Liver (tissue), 9 donors: Measurements from ENCODE around the gene TTC1. TPM values are rescaled to one million over a fixed set of nuclear protein-coding genes. Genes with fewer than 3 reads are reported as not detected.
A peak's percentile ranks its signal among the peaks of the same experiment; 100 is the strongest.

Experiments
- DNase-seq: peaks from one replicate; pipeline ENCODE4 v3.0.0-alpha.2; 2017; ENCODE audit warnings: low spot score
- H3K27ac ChIP-seq, 2 donors: one replicate each; pipeline ENCODE4 v1.7.0; 2013; ENCODE audit warnings: inconsistent platforms in 2 of 2, low read length in 2 of 2, control low read depth in 1 of 2, low read depth in 1 of 2, mild to moderate bottlenecking in 1 of 2
- H3K27me3 ChIP-seq, 4 donors: one replicate each; pipeline versions ENCODE4 v1.6.1 to v1.7.0; 2013; ENCODE audit warnings: low read length in 3 of 4, inconsistent platforms in 1 of 4, mild to moderate bottlenecking in 1 of 4, moderate library complexity in 1 of 4; ENCODE audit not compliant: control insufficient read depth in 4 of 4, insufficient read depth in 4 of 4
- H3K36me3 ChIP-seq, 4 donors: one replicate each; pipeline versions ENCODE4 v1.6.1 to v1.7.0; 2013; ENCODE audit warnings: low read length in 3 of 4, mild to moderate bottlenecking in 3 of 4, low read depth in 1 of 4, moderate library complexity in 1 of 4; ENCODE audit not compliant: control insufficient read depth in 4 of 4, insufficient read depth in 3 of 4
- H3K4me1 ChIP-seq, 4 donors: one replicate each; pipeline versions ENCODE4 v1.6.1 to v1.7.0; 2013; ENCODE audit warnings: low read length in 3 of 4, mild to moderate bottlenecking in 3 of 4, moderate library complexity in 1 of 4; ENCODE audit not compliant: control insufficient read depth in 4 of 4, insufficient read depth in 4 of 4
- H3K4me3 ChIP-seq, 3 donors: one replicate each; pipeline versions ENCODE4 v1.6.1 to v1.7.0; 2013; ENCODE audit warnings: low read length in 3 of 3, control low read depth in 1 of 3, low read depth in 1 of 3, mild to moderate bottlenecking in 1 of 3
- H3K9ac ChIP-seq, 2 donors: one replicate each; pipeline ENCODE4 v1.7.0; 2013; ENCODE audit warnings: low read length in 2 of 2, mild to moderate bottlenecking in 2 of 2, moderate library complexity in 2 of 2, control low read depth in 1 of 2, low read depth in 1 of 2
- H3K9me3 ChIP-seq, 4 donors: one replicate each; pipeline versions ENCODE4 v1.6.1 to v1.7.0; 2013; ENCODE audit warnings: low read length in 3 of 4; ENCODE audit not compliant: control insufficient read depth in 4 of 4
- EGR1 ChIP-seq, 2 donors: IDR thresholded peaks; 2 replicates each; pipeline ENCODE4 v1.6.1; 2016 to 2018; ENCODE audit warnings: antibody characterized with exemption in 2 of 2, low read depth in 2 of 2
- FOXA1 ChIP-seq: IDR thresholded peaks from 2 replicates; pipeline ENCODE4 v1.6.1; 2016; ENCODE audit warnings: antibody characterized with exemption
- FOXA2 ChIP-seq: IDR thresholded peaks from 2 replicates; pipeline ENCODE4 v1.6.1; 2016; ENCODE audit warnings: antibody characterized with exemption
- GABPA ChIP-seq, 2 donors: IDR thresholded peaks in 1 of 2; conservative IDR thresholded peaks in 1 of 2; 2 replicates each; pipeline ENCODE4 v1.6.1; 2016; ENCODE audit warnings: antibody characterized with exemption in 2 of 2, mild to moderate bottlenecking in 1 of 2, moderate library complexity in 1 of 2
- HNF4A ChIP-seq, 2 donors: conservative IDR thresholded peaks; 2 replicates each; pipeline ENCODE4 v1.6.1; 2016; ENCODE audit warnings: antibody characterized with exemption in 2 of 2, mild to moderate bottlenecking in 2 of 2
- HNF4G ChIP-seq: IDR thresholded peaks from 2 replicates; pipeline ENCODE4 v1.6.1; 2016; ENCODE audit warnings: antibody characterized with exemption
- JUND ChIP-seq, 2 donors: IDR thresholded peaks; 2 replicates each; pipeline ENCODE4 v1.6.1; 2016; ENCODE audit warnings: antibody characterized with exemption in 2 of 2
- NR2F2 ChIP-seq: IDR thresholded peaks from 2 replicates; pipeline ENCODE4 v1.6.1; 2016; ENCODE audit warnings: antibody characterized with exemption
- RAD21 ChIP-seq, 2 donors: IDR thresholded peaks; 2 replicates each; pipeline ENCODE4 v1.6.1; 2016; ENCODE audit warnings: antibody characterized with exemption in 2 of 2, mild to moderate bottlenecking in 2 of 2
- RXRA ChIP-seq, 2 donors: IDR thresholded peaks; 2 replicates each; pipeline ENCODE4 v1.6.1; 2017 to 2018; ENCODE audit warnings: antibody characterized with exemption in 2 of 2, mild to moderate bottlenecking in 1 of 2
- SP1 ChIP-seq: IDR thresholded peaks from 2 replicates; pipeline ENCODE4 v1.6.1; 2018; ENCODE audit warnings: antibody characterized with exemption, mild to moderate bottlenecking
- TAF1 ChIP-seq: conservative IDR thresholded peaks from 2 replicates; pipeline ENCODE4 v1.6.1; 2016; ENCODE audit warnings: antibody characterized with exemption, mild to moderate bottlenecking
- WGBS: extraction: QIAGEN DNeasy Blood & Tissue Kit; methylation state at CpG from one replicate; pipeline ENCODE4 v1.1.7; 2013; 5-methylcytosine and 5-hydroxymethylcytosine counted together
- polyA plus RNA-seq, 2 donors: library from polyadenylated mRNA; stranded (reverse) in 1 of 2; unstranded in 1 of 2; fragments of 200-250 nt in 1 of 2; fragments of >200 nt in 1 of 2; fragmentation: Nextera tagmentation in 1 of 2; extraction: Ambion mirVana in 1 of 2; gene quantifications; one replicate each; pipeline versions ENCODE4 v1.2.1 to v1.2.3, GENCODE V29; 2013 to 2015
- total RNA-seq, 2 donors: library from RNA; depleted of rRNA; stranded (reverse); fragments of >200 nt; gene quantifications; one replicate each; pipeline ENCODE4 v1.2.3, GENCODE V29; 2014
- TF ChIP-seq, protein P1 (sequence below): IDR thresholded peaks from 2 replicates; pipeline ENCODE4 v1.6.1; 2016; ENCODE audit warnings: antibody characterized with exemption
- TF ChIP-seq, protein P2 (sequence below): fragments of 150-350 bp; IDR thresholded peaks from 2 replicates; pipeline ENCODE4 v1.5.1; 2017; ENCODE audit warnings: improper control_type of control experiment, low read depth, low read length; ENCODE audit not compliant: missing input control
- TF ChIP-seq, protein P3 (sequence below): IDR thresholded peaks from 2 replicates; pipeline ENCODE4 v1.6.1; 2016; ENCODE audit warnings: antibody characterized with exemption
- TF ChIP-seq, protein P4 (sequence below): IDR thresholded peaks from 2 replicates; pipeline ENCODE4 v1.6.1; 2016; ENCODE audit warnings: antibody characterized with exemption
- TF ChIP-seq, protein P5 (sequence below): IDR thresholded peaks from 2 replicates; pipeline ENCODE4 v1.6.1; 2016; ENCODE audit warnings: antibody characterized with exemption, mild to moderate bottlenecking
- donor health status: healthy.
- donor health status: healthy.
- donor health status: healthy.
- donor health status: healthy.
- donor health status: healthy.

The TTC1 gene
- total and polyA plus RNA-seq, 4 donors = 18.0 to 35.5 (median 22.2) TPM

DNA sequence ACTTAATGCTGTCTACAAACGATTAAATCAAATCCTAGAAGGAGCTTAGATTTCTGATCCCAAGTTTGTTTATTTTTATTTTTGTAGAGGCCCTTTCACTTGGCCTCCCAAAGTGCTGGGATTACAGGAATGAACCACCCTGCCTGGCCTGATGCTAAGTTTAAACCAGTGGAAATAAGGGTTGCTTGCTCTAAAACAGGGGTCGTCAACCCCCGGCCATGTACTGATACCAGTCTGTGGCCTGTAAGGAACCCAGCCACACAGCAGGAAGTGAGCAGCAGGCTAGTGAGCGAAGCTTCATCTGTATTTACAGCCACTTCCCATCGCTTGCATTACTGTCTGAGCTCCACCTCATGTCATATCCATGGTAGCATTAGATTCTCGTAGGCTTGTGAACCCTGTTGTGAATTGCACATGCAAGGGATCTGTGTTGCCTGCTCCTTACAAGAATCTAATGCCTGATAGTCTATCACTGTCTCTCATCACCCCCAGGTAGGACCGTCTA, 11.4 kb downstream of the TTC1 start:
- Histone ChIP-seq H3K9ac (no peak overlapping the region), H3K36me3 (peaks cover 0 to 9% (median 3%) of the 10 kb centered on the region in 4 donors), H3K4me1 (peaks cover 0 to 7% (median 3%) of the 10 kb centered on the region in 4 donors), H3K4me3 (no peak overlapping the region), H3K27ac (peak overlapping the region; percentile 6 to 22), H3K27me3 (no peaks in the 10 kb centered on the region), H3K9me3 (no peaks in the 10 kb centered on the region)
- 75% methylated on average over 7 of the region's 7 CpGs for WGBS
- DNase-seq = no peak
- TF ChIP-seq HNF4G (no peak), RXRA (IDR thresholded peaks at IDR 0.05) (peak; percentile 47 to 55), NR2F2 (no peak), GABPA (IDR thresholded peaks at IDR 0.05 in 1 of 2, conservative IDR thresholded peaks at IDR 0.05 in 1 of 2) (no peak), SP1 (peak; percentile 16), FOXA2 (no peak)
- TF ChIP-seq, protein P1, sequence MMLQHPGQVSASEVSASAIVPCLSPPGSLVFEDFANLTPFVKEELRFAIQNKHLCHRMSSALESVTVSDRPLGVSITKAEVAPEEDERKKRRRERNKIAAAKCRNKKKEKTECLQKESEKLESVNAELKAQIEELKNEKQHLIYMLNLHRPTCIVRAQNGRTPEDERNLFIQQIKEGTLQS = no peak
- TF ChIP-seq, protein P2, sequence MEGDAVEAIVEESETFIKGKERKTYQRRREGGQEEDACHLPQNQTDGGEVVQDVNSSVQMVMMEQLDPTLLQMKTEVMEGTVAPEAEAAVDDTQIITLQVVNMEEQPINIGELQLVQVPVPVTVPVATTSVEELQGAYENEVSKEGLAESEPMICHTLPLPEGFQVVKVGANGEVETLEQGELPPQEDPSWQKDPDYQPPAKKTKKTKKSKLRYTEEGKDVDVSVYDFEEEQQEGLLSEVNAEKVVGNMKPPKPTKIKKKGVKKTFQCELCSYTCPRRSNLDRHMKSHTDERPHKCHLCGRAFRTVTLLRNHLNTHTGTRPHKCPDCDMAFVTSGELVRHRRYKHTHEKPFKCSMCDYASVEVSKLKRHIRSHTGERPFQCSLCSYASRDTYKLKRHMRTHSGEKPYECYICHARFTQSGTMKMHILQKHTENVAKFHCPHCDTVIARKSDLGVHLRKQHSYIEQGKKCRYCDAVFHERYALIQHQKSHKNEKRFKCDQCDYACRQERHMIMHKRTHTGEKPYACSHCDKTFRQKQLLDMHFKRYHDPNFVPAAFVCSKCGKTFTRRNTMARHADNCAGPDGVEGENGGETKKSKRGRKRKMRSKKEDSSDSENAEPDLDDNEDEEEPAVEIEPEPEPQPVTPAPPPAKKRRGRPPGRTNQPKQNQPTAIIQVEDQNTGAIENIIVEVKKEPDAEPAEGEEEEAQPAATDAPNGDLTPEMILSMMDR = no peak

DNA sequence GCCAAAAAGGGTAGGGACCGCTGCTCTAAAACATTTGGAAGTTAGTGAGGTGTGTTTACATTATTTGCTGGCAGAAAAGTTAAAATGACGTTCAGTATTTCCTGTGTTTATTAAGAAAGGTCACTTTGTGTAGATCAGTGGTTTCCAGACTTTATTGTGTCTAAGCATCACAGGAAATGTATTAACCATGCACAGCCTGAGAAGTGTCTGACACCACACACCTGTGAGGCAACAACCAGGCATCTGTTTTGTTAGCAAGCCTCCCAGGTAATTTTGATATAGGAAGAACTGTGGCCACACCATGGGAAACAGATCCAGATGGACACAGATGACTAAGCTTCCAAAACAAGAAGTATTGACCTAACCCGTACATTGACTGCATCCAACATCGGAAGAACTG, 12.0 kb downstream of the TTC1 start:
- TF ChIP-seq SP1 (no peak), RAD21 (IDR thresholded peaks at IDR 0.05) (no peak), FOXA1 (no peak), HNF4A (conservative IDR thresholded peaks at IDR 0.05) (no peak), GABPA (IDR thresholded peaks at IDR 0.05 in 1 of 2, conservative IDR thresholded peaks at IDR 0.05 in 1 of 2) (no peak), EGR1 (IDR thresholded peaks at IDR 0.05; ENCODE audit: low read depth in 2 of 2) (no peak), JUND (IDR thresholded peaks at IDR 0.05) (no peak), FOXA2 (no peak), NR2F2 (no peak), TAF1 (no peak), RXRA (IDR thresholded peaks at IDR 0.05) (no peak)
- TF ChIP-seq, protein P3, sequence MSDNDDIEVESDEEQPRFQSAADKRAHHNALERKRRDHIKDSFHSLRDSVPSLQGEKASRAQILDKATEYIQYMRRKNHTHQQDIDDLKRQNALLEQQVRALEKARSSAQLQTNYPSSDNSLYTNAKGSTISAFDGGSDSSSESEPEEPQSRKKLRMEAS = no peak
- TF ChIP-seq, protein P4, sequence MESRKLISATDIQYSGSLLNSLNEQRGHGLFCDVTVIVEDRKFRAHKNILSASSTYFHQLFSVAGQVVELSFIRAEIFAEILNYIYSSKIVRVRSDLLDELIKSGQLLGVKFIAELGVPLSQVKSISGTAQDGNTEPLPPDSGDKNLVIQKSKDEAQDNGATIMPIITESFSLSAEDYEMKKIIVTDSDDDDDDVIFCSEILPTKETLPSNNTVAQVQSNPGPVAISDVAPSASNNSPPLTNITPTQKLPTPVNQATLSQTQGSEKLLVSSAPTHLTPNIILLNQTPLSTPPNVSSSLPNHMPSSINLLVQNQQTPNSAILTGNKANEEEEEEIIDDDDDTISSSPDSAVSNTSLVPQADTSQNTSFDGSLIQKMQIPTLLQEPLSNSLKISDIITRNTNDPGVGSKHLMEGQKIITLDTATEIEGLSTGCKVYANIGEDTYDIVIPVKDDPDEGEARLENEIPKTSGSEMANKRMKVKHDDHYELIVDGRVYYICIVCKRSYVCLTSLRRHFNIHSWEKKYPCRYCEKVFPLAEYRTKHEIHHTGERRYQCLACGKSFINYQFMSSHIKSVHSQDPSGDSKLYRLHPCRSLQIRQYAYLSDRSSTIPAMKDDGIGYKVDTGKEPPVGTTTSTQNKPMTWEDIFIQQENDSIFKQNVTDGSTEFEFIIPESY = no peak
- TF ChIP-seq, protein P5, sequence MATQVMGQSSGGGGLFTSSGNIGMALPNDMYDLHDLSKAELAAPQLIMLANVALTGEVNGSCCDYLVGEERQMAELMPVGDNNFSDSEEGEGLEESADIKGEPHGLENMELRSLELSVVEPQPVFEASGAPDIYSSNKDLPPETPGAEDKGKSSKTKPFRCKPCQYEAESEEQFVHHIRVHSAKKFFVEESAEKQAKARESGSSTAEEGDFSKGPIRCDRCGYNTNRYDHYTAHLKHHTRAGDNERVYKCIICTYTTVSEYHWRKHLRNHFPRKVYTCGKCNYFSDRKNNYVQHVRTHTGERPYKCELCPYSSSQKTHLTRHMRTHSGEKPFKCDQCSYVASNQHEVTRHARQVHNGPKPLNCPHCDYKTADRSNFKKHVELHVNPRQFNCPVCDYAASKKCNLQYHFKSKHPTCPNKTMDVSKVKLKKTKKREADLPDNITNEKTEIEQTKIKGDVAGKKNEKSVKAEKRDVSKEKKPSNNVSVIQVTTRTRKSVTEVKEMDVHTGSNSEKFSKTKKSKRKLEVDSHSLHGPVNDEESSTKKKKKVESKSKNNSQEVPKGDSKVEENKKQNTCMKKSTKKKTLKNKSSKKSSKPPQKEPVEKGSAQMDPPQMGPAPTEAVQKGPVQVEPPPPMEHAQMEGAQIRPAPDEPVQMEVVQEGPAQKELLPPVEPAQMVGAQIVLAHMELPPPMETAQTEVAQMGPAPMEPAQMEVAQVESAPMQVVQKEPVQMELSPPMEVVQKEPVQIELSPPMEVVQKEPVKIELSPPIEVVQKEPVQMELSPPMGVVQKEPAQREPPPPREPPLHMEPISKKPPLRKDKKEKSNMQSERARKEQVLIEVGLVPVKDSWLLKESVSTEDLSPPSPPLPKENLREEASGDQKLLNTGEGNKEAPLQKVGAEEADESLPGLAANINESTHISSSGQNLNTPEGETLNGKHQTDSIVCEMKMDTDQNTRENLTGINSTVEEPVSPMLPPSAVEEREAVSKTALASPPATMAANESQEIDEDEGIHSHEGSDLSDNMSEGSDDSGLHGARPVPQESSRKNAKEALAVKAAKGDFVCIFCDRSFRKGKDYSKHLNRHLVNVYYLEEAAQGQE = no peak
- TF ChIP-seq, protein P1 = no peak

More for the DNA sequence above, 12.0 kb downstream of the TTC1 start:
- H3K4me1 ChIP-seq = peaks cover 0 to 7% (median 3%) of the 10 kb centered on the region in 4 donors
- no peak overlapping the region for H3K9ac ChIP-seq
- no peak overlapping the region for H3K4me3 ChIP-seq
- DNase-seq = no peak
- no peak overlapping the region for H3K27ac ChIP-seq
- H3K27me3 ChIP-seq = no peaks in the 10 kb centered on the region
- whole genome bisulfite sequencing = 66% methylated on average over 4 of the region's 4 CpGs
- H3K36me3 ChIP-seq = peaks cover 0 to 9% (median 1%) of the 10 kb centered on the region in 4 donors
- H3K9me3 ChIP-seq = no peaks in the 10 kb centered on the region
